Measurements from ENCODE around the gene NTF3. TPM values are rescaled to one million over a fixed set of nuclear protein-coding genes. Genes with fewer than 3 reads are reported as not detected.

Gene NTF3
- polyA plus RNA-seq, 3 donors: 0.06 to 1.5 (median 0.40) TPM

DNA sequence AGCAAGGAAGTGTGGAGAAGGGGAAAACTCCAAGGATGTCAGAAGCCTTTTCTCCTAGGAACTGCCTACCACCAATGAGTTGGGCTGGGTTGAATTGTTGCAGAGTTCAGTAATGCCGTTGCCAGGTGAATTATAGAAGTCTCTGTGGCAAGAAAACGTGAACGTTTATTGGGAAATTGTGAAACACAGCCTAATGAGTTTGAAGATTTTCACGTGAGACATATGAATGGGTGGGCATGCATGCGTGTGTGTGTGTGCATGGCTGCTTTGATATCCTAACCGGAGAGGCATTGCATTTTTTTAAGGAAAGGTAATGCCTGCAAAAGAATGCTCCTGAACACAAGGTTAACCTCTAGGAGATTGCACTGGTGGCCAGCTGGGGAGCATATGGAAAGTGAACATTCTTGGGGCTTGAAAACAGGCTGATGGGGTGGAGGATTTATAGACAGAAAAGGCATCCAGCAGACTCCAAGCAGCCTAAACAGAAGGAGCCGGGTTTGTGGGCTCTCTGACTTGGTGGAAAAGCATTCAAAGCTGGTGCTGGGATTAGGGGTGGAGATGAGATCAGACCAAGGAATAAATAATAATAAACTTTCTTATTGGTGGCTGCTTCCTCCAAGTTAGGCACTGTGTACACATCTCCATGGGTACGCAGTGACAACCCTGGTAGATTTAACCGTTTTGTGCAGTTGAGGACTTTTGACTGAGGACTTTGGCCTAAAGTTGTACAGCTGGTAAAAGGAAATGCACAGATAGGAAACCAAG lies 67.8 kb downstream of the NTF3 start:
- 68 to 82% (median 80%) methylated on average over 9 of the region's 9 CpGs for WGBS, 3 donors
- no peak overlapping the region for H3K27ac ChIP-seq (ENCODE audit: low read depth, low read length)

DNA sequence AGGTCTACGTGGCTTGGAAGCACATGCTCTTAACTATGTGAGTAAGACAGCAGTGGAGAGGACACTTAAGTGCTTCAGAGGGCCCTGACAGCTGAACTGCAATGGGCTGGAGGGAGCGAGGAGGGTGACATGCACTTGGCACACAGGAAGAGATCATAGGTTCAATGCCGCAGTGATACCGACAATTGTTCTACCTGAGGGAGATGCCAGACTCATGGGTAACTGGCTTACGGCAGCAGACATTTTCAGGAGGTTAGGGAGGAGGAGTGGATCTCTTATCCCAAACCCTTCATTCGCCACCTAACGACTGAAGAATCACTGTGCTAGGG lies 68.4 kb downstream of the NTF3 start:
- WGBS, 3 donors: 76 to 86% (median 76%) methylated on average over 7 of the region's 7 CpGs
- no peak overlapping the region for H3K27ac ChIP-seq (ENCODE audit: low read depth, low read length)

DNA sequence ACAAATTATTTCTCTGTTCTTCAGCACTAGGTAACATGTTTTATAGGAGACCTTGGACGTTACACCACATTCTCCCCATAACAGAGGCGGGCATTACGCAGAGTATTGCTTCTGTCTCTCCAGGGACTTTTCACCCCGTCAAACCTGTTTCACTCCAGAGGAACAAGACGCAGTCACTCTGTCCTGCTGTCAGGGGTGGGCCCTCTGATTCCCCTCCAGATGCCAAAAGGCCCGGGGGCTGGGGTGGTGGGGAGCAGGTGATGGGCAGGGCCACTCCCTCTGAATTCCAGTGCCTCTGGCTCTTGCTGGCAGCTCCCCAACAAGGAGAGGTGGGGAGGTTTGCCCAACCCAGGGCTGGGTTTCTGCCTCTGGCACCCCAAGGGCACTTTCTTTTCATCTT lies 71.9 kb downstream of the NTF3 start:
- WGBS, 3 donors: 49 to 82% (median 81%) methylated on average over 6 of the region's 6 CpGs
- no peak overlapping the region for H3K27ac ChIP-seq (ENCODE audit: low read depth, low read length)

DNA sequence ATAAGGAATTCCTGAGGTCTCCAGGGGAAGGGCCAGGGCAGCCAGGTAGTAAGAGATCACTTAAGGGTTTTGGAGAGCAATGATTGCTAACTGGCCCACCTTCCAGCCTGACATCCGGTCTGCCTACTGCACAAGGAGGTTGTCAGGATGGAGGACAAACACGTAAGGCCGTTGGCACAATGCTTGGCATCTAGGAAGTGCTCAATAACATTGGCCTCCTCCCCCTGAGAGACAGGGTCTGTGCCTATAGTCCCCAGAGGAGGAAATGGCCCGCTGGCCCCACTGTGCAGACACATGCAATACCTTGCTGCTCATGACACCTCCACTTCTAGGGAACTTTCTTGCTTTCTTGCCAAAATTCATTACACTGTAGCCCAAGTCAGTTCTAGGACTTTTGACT lies 73.2 kb downstream of the NTF3 start:
- 72 to 93% (median 89%) methylated on average over 4 of the region's 4 CpGs for WGBS, 3 donors
- no peak overlapping the region for H3K27ac ChIP-seq (ENCODE audit: low read depth, low read length)

DNA sequence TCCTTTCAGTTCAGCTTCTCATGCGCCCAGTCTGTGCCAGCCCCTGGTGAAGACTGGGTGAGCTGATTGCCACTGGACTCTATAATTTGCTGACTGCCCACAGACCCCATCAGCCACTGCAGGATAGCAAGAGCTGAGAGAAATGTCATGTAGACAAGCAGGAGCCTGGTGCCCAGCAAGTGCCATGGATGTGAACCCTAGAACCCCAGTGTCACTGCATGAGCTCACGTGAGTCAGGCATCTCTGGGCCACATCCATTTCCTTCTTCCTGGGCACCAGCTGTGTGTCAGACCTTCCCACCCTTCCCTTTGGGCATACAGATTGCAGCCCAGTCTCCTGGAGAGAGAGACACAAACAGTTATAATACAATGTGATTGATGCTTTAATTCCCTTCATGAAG lies 73.8 kb downstream of the NTF3 start:
- 73 to 80% (median 79%) methylated on average over 2 of the region's 2 CpGs for WGBS, 3 donors
- no peak overlapping the region for H3K27ac ChIP-seq (ENCODE audit: low read depth, low read length)

DNA sequence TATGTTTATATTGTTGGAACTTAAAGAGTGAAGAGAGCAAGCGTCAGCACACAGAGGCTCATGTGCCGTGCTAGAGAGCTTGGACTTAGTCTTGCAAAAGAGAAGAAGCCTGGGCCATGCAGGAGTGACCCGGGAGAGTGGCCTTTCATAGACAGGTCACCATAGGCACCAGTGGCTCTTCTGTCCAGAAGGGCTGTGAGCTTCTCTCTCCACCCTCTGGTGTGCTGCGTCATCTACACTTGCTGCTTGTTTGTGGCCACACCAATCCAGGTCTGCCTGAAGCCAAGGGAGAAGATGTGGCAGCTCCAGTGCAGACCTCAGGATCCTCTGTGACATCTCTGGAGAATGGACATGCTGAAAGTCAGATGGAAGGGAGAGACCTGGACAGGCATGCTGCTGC lies 74.4 kb downstream of the NTF3 start:
- no peak overlapping the region for H3K27ac ChIP-seq (ENCODE audit: low read depth, low read length)
- WGBS, 3 donors: 75 to 90% (median 89%) methylated on average over 4 of the region's 4 CpGs

DNA sequence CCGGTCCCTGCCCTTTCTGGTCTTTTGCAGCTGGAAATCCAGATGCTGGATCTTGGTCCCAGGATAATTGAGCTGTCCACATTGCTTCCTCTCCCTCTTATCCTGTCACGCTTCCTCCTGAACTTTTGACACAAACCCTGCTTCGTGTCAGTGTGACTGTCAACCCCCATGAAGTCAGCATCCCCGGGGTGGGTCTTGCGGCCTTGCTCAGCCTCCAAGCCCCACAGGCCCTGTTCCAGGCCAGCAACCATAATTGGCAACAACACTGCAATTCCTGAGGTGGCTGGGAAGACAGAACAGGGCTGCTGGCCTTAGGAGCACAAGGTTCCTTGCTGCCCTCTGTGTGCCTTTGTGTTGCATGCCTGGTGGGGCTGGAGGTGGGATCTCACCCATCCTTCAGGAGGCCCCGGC lies 74.9 kb downstream of the NTF3 start:
- no peak overlapping the region for H3K27ac ChIP-seq (ENCODE audit: low read depth, low read length)
- WGBS, 3 donors: 51 to 61% (median 56%) methylated on average over 6 of the region's 6 CpGs

DNA sequence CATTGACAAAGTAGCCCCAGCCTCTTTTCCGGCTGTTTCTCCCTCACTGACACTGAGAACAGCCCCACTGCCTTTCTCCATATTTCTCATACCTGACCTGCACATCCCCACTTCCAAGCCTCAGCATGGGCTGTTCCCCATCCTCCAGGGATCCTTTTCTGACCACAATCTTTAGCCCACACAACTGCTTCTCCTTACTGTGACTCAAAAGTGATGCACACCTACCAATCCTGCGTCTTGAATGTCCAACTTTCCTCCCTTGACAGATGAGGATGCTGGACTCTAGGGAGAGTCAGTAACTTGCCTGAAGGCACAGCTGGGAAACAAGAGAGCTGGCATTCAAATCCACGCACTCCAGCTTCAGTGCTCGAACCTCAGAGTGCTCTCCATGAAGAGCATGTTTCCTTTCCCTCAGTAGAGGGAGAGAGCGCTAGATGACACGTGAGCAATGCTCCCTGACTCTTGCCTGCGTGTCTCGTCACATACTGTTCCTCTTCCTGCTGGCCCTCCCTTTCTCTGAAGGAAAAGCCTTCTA lies 75.6 kb downstream of the NTF3 start:
- WGBS, 3 donors: 78 to 87% (median 87%) methylated on average over 8 of the region's 8 CpGs
- no peak overlapping the region for H3K27ac ChIP-seq (ENCODE audit: low read depth, low read length)

DNA sequence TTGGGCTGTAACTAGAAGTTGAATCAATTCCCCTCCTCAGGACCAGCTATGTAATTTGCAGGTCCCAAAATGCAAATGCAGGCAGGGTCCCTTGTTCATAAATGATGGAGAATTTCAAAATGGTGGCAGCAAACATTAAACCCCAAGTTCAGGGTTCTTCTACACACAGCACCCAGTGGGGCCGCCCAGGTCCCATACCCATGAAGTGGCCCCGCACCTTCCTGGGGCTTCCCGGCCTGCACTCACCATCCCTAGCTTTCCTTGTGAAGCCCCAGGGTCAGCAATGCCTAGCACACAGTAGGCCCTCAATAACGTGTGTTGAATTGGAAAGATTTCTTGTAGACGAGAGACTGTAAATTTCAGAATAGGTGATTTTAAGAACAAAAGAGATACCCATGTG lies 76.0 kb downstream of the NTF3 start:
- no peak overlapping the region for H3K27ac ChIP-seq (ENCODE audit: low read depth, low read length)
- 86 to 95% (median 94%) methylated on average over 5 of the region's 5 CpGs for WGBS, 3 donors

DNA sequence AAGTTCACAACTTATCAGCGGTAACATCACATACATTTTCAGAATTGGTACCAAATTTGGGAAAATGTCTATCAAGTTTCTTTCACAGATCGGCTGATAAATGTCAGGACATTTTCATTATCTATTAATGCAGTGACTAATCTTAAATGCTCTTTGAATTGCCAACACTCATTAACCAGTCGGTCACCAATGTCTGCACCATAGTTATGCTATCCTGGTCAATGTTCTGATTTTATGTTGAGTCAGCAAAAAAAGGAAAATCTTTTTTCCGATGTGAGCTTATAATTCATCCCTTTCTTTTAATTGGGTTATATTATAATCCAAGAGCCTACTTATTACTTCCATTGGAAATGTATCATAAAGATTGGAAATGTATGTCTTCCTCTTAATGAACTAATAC lies 77.2 kb downstream of the NTF3 start:
- WGBS, 3 donors: 86 to 95% (median 94%) methylated on average over 4 of the region's 4 CpGs
- H3K27ac ChIP-seq (ENCODE audit: low read depth, low read length): no peak overlapping the region

DNA sequence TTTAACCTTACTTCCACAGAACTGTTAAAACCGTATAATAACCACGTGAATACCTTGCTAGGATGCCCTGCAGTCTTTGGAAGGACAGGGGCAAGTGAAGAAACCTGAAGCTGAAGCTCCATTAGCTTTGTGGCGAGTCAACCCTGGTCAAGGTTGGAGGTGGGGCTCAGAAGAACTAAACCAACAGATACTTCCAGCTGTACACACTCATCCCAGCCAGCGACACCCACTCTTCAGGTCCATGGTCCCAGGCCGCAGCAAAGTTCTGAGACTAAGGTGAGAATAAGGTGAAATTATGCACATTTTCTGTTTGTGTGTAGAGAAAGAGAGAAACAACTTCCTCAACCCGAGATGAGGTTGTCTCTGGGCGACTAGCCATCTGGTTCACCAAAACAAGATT lies 77.6 kb downstream of the NTF3 start:
- no peak overlapping the region for H3K27ac ChIP-seq (ENCODE audit: low read depth, low read length)
- WGBS, 3 donors: 87 to 91% (median 91%) methylated on average over 7 of the region's 7 CpGs

DNA sequence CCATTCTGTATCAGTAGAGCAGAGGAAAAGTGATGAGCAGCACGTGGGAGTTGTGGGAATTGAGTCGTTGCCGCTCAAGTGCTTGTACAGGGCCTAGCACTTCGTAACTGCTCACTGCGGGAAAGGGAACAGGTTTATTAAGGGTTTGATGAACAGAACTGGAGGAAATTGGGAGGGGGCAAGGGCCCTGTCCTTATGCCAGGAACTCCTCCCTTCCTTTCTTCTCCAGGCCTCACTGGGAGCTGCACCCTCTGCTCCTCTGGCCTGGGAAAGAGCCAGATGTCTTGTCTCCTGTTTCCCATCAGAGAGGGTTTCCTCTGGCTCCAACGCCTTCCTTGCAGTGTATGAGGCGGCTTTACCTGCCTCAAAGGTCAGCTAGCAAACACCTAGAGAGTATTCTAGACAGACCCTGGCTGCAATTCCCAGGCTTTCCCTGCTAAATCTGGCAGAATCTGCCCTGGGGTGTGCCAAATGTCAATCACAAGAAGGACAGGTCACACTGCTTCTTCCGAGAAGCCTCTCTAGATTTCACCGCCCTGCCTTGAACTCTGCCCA lies 78.4 kb downstream of the NTF3 start:
- 54 to 87% (median 83%) methylated on average over 9 of the region's 9 CpGs for WGBS, 3 donors
- H3K27ac ChIP-seq (ENCODE audit: low read depth, low read length): no peak overlapping the region

DNA sequence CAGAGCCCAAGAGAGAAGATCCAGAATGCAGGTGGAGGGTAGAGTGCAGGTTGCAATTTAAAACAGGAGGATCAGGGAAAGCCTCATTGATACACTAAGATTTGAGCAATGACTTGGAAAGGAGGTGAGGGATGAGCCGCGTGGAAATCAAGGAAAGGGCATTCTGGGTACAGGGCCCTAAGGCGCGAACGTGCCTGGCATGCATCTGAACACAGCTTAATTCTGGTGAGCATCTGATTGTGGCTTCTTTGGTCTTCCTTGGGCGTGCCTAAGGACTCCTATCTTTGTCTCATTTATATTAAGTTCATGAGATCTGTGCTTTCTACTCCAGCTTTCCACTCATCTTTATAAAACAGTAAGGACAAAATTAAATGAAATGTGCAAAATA lies 79.3 kb downstream of the NTF3 start:
- WGBS, 3 donors: 56 to 67% (median 66%) methylated on average over 6 of the region's 6 CpGs
- H3K27ac ChIP-seq (ENCODE audit: low read depth, low read length): no peak overlapping the region

DNA sequence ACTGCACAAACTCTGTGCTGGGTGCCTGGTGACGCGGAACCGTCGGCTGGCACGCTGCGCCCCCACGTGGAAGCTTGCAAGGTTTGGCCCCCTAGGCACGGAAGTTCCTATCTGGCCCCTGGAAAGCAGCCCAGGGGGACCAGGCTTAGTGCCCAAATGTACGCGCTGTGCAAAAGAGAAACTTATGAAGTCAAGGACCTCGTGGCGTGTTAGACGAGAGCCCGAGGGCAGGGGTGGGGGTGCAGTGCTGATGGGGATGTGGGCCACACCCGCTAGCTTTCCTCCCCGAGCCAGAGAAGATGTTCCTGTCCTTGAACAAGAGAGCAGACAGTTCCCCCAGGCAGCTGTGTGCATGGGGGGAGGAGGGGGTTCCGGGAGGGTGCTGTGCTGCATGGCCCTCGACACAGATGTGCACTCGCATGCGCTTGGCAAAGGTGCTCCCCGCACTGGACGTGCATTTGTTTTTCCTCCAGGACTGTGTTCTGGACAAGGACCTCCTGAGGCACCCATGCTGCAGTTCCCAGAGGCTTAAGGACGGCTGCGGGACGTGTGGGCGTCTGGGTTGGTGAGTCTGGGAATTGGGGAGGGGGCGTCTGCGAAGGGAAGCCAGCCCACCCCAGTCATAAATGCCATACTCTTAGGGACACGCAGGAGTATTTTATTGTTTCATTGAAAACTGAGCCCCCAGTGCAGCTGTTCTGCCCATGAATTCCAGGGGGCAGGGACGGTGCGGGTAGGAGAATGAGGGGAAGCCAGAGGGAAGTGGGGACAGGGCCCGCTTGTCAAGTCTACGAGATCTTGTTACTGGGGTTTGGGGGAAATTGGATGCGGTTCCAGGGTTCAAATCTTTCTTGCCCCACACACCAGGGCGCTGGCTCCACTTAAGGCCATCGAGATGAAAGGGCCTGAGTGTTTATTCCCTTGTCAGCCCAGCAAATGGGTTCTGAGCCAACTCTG lies 80.0 kb downstream of the NTF3 start:
- 27 to 42% (median 31%) methylated on average over 36 of the region's 36 CpGs for WGBS, 3 donors
- H3K27ac ChIP-seq (ENCODE audit: low read depth, low read length): no peak overlapping the region

DNA sequence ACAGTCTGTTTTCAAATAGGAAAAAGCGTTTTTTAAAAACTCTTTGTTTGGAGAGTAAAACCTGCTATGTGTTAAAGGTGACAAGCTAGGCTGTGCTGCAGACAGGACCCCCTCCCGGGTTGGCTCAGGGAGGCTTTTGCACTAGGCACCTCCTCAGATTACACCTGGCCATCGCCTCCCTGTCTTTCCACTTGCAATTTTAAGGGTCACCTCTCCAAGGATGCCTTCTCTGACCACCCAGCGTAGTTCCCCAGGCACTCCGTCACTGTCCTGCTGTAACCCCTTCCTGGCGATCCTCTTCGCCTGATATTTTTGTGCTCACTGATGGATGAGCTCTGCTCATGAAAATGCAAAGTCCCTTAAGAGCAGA lies 80.7 kb downstream of the NTF3 start:
- 47 to 70% (median 63%) methylated on average over 7 of the region's 7 CpGs for WGBS, 3 donors
- H3K27ac ChIP-seq (ENCODE audit: low read depth, low read length): no peak overlapping the region

DNA sequence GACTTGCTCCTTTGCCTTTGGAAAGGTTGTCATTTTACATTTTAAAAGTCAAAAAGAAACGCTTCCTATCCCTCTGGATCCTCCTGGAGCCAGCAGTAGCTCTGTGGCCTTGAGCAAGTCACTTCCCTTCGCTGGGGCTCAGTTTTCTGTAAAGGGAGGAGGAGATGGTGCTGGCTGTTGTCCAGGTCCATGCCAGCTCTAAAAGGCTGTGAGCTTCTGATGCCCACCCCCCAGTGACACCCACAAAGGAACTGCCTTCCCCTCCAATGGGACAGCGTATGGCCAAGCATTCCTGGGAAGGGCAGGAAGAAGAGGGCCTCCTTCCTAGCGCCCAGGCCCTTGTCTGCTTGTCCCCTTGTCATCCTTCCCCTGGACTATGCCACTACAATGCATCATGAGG lies 81.5 kb downstream of the NTF3 start:
- H3K27ac ChIP-seq (ENCODE audit: low read depth, low read length): no peak overlapping the region
- WGBS, 3 donors: 74 to 89% (median 88%) methylated on average over 4 of the region's 4 CpGs

DNA sequence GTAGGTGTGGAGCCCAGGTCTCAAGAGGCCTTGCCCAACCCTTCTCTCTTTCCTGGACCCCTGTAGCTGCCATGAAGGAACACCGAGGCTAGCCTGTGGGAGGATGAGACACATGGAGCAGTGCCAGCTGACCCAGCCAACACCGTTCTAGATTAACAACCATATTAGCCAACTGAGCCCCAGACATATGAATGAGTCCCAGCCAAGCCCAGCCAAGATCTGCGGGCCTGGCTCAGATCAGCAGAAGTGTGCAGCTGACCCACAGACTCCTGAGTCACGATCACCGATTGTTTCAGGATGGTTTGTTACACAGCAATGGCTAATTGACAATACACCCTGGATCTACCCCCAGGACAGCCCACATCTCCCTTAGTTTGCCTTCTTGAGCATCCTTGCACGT lies 82.1 kb downstream of the NTF3 start:
- no peak overlapping the region for H3K27ac ChIP-seq (ENCODE audit: low read depth, low read length)
- 74 to 78% (median 76%) methylated on average over 6 of the region's 6 CpGs for WGBS, 3 donors

DNA sequence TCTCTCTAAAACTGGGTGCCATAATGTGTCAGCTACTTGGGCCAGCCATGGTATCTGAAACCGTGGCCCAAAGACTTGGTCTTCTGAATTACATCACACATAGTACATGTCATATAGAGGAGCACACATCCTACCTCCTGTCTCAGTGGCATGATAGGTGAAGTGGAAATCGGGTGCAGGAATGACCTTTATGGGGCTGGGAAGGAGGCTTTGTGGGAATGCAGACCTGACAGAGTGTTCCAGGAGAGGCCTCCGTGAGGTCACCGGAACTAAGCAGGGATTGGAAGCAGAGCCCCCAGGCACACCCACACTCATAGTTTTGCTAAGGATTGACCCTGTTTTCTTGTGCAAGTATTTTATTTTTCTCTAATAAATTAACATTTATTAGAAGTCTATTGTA lies 82.6 kb downstream of the NTF3 start:
- no peak overlapping the region for H3K27ac ChIP-seq (ENCODE audit: low read depth, low read length)
- WGBS, 3 donors: 90 to 93% (median 92%) methylated on average over 4 of the region's 4 CpGs

DNA sequence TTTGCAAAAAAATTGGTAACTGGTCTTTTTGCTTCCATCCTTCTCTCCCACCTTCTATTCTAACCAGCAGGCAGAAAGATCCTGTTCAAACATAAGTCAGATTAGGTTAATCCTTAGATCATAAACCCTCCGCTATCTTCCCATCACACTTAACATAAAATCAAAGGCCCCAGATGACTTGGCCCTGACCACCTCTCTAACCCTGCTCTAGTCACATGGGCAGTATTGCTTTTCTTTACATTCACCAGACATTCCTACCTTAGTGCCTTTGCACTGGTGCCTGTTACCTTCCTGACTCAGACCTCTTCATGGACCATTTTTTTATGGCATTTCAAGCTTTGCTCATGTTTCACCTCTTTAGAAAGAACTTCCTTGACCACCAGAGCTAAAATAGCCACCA lies 83.5 kb downstream of the NTF3 start:
- WGBS, 3 donors: 95 to 98% (median 96%) methylated on average over 1 of the region's 1 CpG

More for the DNA sequence above, 83.5 kb downstream of the NTF3 start:
- H3K27ac ChIP-seq (ENCODE audit: low read depth, low read length): no peak overlapping the region

Data from adipose tissue (tissue), 3 donors.